Fibroblast of lung (primary cell): Measurements from ENCODE around the gene PPP1R12C. TPM values are rescaled to one million over a fixed set of nuclear protein-coding genes. Genes with fewer than 3 reads are reported as not detected.
A peak's percentile ranks its signal among the peaks of the same experiment; 100 is the strongest.
"Not testable (repeated sequence)": the region's sequence is repeated elsewhere in the genome, so short reads cannot be mapped to it uniquely, and the experiment has no call there.

Experiments used
- DNase-seq, 2 donors: peaks; one replicate each; pipeline versions ENCODE4 v3.0.0 to v3.0.0-alpha.2; 2010; ENCODE audit warnings: low read depth in 2 of 2
- H2AFZ ChIP-seq: 2 replicates; pipeline ENCODE4 v1.5.1; 2012; ENCODE audit warnings: low read length, control low read depth, inconsistent platforms
- H3K27ac ChIP-seq: 2 replicates; pipeline ENCODE4 v1.5.1; 2011; ENCODE audit warnings: low read length, control low read depth; ENCODE audit not compliant: insufficient read depth
- H3K27me3 ChIP-seq: 2 replicates; pipeline ENCODE4 v1.5.1; 2011; ENCODE audit warnings: mild to moderate bottlenecking, low read length; ENCODE audit not compliant: control insufficient read depth, insufficient read depth
- H3K36me3 ChIP-seq: 2 replicates; pipeline ENCODE4 v1.5.1; 2011; ENCODE audit warnings: low read length; ENCODE audit not compliant: control insufficient read depth, insufficient read depth
- H3K4me1 ChIP-seq: 2 replicates; pipeline ENCODE4 v1.5.1; 2011; ENCODE audit warnings: low read length; ENCODE audit not compliant: control insufficient read depth, insufficient read depth; ENCODE audit errors: extremely low read depth
- H3K4me2 ChIP-seq: 2 replicates; pipeline ENCODE4 v1.5.1; 2011; ENCODE audit warnings: low read length, control low read depth; ENCODE audit not compliant: insufficient read depth; ENCODE audit errors: extremely low read depth
- H3K4me3 ChIP-seq, 4 experiments: fragments of 200-600 bp in 1 of 4; sonication (generic) in 1 of 4; replicated peaks in 1 of 4; 2 replicates each; pipeline ENCODE4 v1.5.1; 2011 to 2016; ENCODE audit warnings: low read length in 4 of 4, low read depth in 3 of 4, mild to moderate bottlenecking in 3 of 4, control low read depth in 2 of 4, inconsistent platforms in 1 of 4, mixed read lengths in 1 of 4; ENCODE audit not compliant: insufficient read depth in 1 of 4; ENCODE audit errors: control extremely low read depth in 1 of 4
- H3K79me2 ChIP-seq: 2 replicates; pipeline ENCODE4 v1.5.1; 2012; ENCODE audit warnings: mild to moderate bottlenecking, low read length, inconsistent platforms; ENCODE audit not compliant: control insufficient read depth, insufficient read depth
- H3K9ac ChIP-seq: 2 replicates; pipeline ENCODE4 v1.5.1; 2011; ENCODE audit warnings: mild to moderate bottlenecking, low read length, control low read depth; ENCODE audit not compliant: insufficient read depth
- H3K9me3 ChIP-seq: 2 replicates; pipeline ENCODE4 v1.5.1; 2012; ENCODE audit warnings: low read depth, low read length; ENCODE audit not compliant: control insufficient read depth, insufficient read depth
- H4K20me1 ChIP-seq: 2 replicates; pipeline ENCODE4 v1.5.1; 2011; ENCODE audit warnings: low read length; ENCODE audit not compliant: control insufficient read depth, insufficient read depth; ENCODE audit errors: extremely low read depth
- EZH2 ChIP-seq: IDR thresholded peaks from 2 replicates; pipeline ENCODE4 v1.5.1; 2012; ENCODE audit warnings: low read length, control low read depth, mild to moderate bottlenecking; ENCODE audit errors: missing control alignments
- polyA plus RNA-seq, 2 donors: library from polyadenylated mRNA; depleted of rRNA in 1 of 2; stranded (reverse) in 1 of 2; unstranded in 1 of 2; fragments of >200 nt; gene quantifications; 2 replicates each; pipeline ENCODE4 v1.2.1, GENCODE V29; 2011 to 2012; ENCODE audit warnings: missing spikeins in 1 of 2
- total RNA-seq: library from RNA; depleted of rRNA; stranded (reverse); fragments of >200 nt; gene quantifications from 2 replicates; pipeline ENCODE4 v1.2.1, GENCODE V29; 2014
- TF ChIP-seq, protein P1 (sequence below), 2 donors: IDR thresholded peaks in 1 of 2; conservative IDR thresholded peaks in 1 of 2; 1 replicate in 1 of 2; 2 replicates in 1 of 2; pipeline ENCODE4 v1.5.1; 2011 to 2012; ENCODE audit warnings: low read length in 2 of 2, control low read depth in 1 of 2, inconsistent platforms in 1 of 2, low read depth in 1 of 2, mild to moderate bottlenecking in 1 of 2

Gene PPP1R12C
- total and polyA plus RNA-seq, 2 donors (not counting 1 experiment from before 2014, with no cell fraction given): 26.0 to 32.9 TPM

- Histone ChIP-seq H3K79me2 (no peaks in the 10 kb centered on the region), H3K9me3 (no peaks in the 10 kb centered on the region), H3K4me1 (peaks cover 6% of the 10 kb centered on the region), H3K4me3 (no peak within 1 kb of the TSS), H3K36me3 (no peaks in the 10 kb centered on the region), H3K9ac (no peak within 1 kb of the TSS), H4K20me1 (no peaks in the 10 kb centered on the region), H3K27me3 (peaks cover 11% of the 10 kb centered on the region), H2AFZ (no peak within 1 kb of the TSS), H3K4me2 (no peak within 1 kb of the TSS), H3K27ac (no peak within 1 kb of the TSS)
- TF ChIP-seq EZH2: no peak
- TF ChIP-seq, protein P1, sequence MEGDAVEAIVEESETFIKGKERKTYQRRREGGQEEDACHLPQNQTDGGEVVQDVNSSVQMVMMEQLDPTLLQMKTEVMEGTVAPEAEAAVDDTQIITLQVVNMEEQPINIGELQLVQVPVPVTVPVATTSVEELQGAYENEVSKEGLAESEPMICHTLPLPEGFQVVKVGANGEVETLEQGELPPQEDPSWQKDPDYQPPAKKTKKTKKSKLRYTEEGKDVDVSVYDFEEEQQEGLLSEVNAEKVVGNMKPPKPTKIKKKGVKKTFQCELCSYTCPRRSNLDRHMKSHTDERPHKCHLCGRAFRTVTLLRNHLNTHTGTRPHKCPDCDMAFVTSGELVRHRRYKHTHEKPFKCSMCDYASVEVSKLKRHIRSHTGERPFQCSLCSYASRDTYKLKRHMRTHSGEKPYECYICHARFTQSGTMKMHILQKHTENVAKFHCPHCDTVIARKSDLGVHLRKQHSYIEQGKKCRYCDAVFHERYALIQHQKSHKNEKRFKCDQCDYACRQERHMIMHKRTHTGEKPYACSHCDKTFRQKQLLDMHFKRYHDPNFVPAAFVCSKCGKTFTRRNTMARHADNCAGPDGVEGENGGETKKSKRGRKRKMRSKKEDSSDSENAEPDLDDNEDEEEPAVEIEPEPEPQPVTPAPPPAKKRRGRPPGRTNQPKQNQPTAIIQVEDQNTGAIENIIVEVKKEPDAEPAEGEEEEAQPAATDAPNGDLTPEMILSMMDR (conservative IDR thresholded peaks at IDR 0.05 in 1 of 2, IDR thresholded peaks at IDR 0.05 in 1 of 2; ENCODE audit: low read depth in 1 of 2, low read length in 2 of 2): no peak
- no peak for DNase-seq
These were observed 39.8 kb upstream of the PPP1R12C start, which contains the start of gene TNNI3 for GRCh38 chr19:55157064-55157908. Gene TNNI3 (minus strand): TSS chr19:55157732. CDS start chr19:55157589, 143 bp downstream.

GRCh38 chr19:55156202-55157063, 39.0 kb upstream of the PPP1R12C start:
- no peak overlapping the region for H3K27ac ChIP-seq
- no peak overlapping the region for H3K4me3 ChIP-seq
- H3K4me1 ChIP-seq: peaks cover 6% of the 10 kb centered on the region
- no peak overlapping the region for H2AFZ ChIP-seq
- no peaks in the 10 kb centered on the region for H3K79me2 ChIP-seq
- no peaks in the 10 kb centered on the region for H3K36me3 ChIP-seq
- H3K9ac ChIP-seq: no peak overlapping the region
- no peaks in the 10 kb centered on the region for H3K9me3 ChIP-seq
- H3K27me3 ChIP-seq: peaks cover 6% of the 10 kb centered on the region
- peak; percentile 25 to 44 for DNase-seq
- no peaks in the 10 kb centered on the region for H4K20me1 ChIP-seq
- no peak overlapping the region for H3K4me2 ChIP-seq
- TF ChIP-seq, protein P1 (conservative IDR thresholded peaks at IDR 0.05 in 1 of 2, IDR thresholded peaks at IDR 0.05 in 1 of 2; ENCODE audit: low read depth in 1 of 2, low read length in 2 of 2): no peak
- TF ChIP-seq EZH2: no peak

- H3K9ac ChIP-seq, H3K9me3 ChIP-seq, H3K27ac ChIP-seq, H4K20me1 ChIP-seq, H3K36me3 ChIP-seq, H3K27me3 ChIP-seq, H3K4me1 ChIP-seq, H2AFZ ChIP-seq, H3K4me2 ChIP-seq, H3K4me3 ChIP-seq, DNase-seq, H3K79me2 ChIP-seq: not testable (repeated sequence)
These were observed 38.3 kb upstream of the PPP1R12C start for GRCh38 chr19:55155784-55156183.
